Eye (tissue), 1 donor: ENCODE measurements around the gene NR3C1.

ENCODE experiments used
- DNase-seq: peaks from one replicate; pipeline ENCODE4 v3.0.0-alpha.2; 2015

Gene NR3C1

GRCh38 chr5:143425835-143426234, 22.3 kb upstream of the NR3C1 start:
- DNase-seq, result no peak

DNA sequence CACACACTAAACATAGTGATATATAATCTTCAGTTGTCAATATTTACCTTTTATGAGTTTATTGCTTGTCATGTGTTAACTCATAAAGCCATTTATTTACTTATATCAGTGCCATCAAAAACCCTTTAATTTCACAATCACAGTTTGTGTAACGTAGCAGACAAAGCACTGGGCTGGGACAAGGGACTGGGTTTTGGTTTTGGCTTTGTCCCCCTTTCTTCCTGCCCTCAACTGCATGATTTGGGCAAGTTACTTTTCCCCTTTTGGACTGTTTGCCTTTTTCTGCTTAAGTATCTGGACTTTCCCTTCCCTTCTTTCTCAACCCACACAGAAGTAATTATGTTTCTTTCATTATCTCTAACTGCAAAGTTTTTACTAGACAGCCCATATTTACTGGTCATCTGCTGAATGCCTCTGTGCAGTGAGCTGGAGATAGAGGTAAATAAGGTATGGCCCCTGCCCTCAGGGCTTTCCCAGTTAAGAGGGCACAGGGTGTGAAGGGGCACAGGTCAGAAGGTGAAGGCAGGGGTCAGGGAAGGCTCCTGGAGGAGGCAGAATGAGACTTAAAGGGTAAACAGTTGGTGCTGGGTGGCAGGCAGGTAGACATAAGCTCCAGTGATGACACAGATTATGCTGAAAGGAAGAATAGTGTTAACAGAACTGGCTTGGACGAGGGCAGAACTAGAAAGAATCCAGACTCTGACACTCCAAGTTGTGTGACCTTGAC, 14.8 kb upstream of the NR3C1 start:
- DNase-seq, result no peak

DNA sequence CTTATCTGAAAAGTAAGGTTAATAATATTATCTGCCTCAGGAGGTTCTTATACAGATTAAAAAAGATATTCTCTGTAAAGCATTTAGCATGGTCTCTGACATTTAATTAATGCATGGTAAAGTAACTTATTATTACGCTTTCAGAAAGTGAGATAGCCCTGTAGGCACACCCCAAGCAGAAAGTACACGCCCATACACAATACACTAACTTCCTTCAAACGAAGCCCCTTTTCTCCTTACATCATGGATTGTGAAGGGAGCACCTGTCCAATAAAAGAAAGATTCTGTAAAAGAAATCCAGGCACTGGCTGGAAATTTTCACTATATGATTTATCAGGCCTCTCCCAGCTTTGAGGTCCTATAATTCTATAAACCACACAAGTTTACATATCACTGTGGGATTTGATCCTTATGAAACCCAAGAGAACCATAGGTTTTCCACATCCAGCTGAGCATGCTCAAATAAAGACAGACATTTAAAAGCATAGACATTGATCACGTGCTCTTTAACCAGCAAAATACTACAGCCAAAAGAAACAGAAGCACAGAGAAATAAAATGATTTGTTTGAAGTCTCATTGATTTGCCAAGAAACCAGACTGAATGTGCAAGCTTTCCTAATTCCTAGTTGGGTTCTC, 14.1 kb upstream of the NR3C1 start:
- no peak for DNase-seq

DNA sequence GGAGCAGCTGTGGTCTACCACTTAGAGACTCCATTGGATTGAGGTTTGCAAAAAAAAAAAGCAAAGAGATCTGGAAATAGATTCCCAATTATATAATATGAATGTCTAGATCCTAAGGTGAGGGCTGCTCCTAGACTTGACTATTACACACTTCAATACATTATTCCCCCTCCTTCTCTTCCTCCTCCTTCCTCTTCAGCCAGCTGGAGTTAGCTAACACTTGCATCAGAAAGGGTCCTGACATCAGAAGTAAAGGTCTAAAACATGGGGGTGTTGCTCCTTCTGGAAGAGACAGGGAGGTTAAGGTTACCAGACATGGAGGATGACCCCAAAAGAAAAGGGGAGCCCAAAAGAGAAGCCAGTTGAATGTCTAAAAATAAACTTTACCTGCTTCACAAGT, 12.9 kb upstream of the NR3C1 start:
- DNase-seq, result no peak

GRCh38 chr5:143413958-143414669, 10.6 kb upstream of the NR3C1 start:
- no peak for DNase-seq

DNA sequence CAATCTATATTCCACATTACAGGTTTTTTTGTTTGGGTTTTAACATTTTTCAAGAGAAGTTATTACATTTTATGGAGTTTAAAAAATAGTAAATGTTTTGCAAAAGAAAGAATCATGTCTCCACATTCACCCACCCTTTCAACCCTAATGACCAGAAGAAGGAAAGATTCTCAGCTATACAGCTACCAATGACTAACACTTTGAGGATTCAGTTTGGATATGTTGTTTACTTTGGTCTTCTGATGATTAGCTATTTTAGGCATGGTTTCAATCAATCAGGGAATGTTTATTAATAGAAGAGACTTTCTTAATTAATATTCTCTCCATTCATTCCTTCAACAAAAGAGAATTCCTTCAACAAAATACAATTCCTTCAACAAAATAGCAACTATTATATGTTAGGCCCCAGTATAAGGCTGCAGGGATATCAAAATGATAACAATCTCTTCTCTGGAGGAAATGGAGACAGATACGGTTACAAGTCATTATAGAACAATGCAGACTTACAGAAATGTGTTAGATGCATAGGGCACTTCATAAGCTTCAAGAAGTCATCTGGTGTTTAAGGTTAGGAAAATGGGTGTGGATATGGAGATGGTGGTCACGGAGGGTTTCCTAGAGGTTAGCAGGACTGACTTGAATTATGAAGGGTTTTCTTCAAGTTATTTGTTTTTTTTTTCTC, 9.3 kb upstream of the NR3C1 start:
- no peak for DNase-seq

DNA sequence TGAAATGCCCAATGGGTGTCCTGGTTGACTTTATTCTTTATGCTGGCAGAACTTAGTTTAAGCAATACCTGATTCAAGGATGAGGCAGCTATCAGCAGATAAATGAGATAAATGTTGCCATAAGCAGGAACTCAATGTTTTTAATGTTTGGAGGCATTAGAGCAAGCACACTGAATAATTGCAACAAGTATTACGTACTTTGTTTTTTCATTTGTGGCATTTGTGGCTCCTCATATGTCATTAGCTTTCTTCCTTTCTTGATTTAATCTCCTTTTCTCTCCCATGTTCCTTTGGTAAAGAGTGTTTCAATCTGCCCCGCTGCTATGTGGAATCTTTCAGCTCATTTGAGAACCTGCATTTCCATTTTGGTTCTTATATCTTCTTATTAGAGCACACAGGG, 6.4 kb upstream of the NR3C1 start:
- no peak for DNase-seq

GRCh38 chr5:143406408-143406807, 2.9 kb upstream of the NR3C1 start:
- DNase-seq, result no peak

- no peak for DNase-seq
These were observed 2.3 kb upstream of the NR3C1 start for GRCh38 chr5:143405849-143406098.

DNA sequence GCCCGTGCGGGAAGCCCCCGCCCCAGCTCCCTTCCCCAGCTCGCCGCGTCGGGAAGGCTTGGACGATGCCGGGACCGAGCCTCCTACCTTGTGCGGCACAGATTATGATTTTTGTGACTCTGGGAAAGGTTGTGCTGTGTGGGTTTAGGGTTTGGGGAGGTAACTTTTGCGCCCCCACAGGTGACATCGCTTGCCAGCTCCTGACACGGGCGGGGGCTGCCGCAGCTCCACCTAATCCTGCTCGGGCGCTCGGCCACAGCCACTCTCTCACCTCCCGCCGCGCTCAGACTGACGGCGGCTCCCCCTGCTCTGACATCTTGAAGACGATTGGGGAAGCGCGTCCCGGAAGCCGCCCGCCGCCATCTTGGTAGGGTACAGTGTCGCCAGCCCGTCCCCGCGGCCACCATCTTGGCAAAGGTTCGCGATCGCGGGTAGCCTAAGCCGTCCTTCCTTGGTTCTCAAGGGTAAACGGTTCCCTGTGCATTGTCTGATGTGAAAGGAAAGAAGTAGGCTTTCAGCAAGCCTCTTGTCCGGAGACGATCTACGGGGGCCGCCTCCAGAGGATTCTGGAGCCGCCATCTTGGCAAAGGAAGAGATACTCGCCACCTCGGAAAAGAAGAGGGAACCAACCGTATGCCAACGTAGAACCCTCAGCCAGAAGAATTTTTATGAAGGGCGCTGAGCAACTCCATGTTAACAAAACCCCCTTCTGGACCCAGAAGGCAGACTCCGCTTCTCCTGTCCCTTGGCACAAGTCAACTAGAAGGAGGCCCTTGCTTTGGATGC, 1.8 kb upstream of the NR3C1 start:
- DNase-seq, result peak; percentile 96

DNA sequence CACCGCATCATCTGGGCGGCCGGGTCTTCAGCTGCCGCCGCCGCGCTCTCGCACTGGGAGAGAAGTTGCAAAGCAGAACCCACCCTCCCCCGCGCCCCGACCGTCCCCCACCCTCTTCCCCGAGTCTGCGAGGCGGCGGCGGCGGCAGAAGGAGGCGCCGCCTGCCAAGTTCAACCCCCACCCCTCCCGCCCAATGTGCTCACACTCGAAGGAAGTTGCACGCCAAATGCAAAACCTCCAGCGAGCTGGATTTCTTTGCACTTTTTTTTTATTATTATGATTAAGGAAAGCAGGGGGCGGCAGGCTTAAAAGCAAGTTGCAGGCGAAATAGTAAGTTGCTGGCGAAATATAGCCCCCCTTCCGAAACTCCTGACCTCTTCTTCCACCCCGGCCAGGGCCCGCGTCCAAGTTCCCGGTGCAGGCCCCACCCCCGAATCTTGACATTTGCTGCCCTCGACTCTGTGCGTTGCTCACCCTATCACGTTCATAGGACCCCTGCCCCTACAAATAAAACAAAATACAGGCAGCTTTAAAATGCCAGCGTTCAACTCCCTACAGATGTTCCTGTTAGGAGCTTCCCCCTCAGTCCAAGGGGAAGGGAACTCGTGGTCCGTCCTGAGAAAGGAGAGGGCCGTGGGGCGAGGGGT, 1.1 kb upstream of the NR3C1 start:
- peak; percentile 86 for DNase-seq

- peak; percentile 87 for DNase-seq
These were observed 223 bp downstream of the NR3C1 start for GRCh38 chr5:143403334-143403592.

- DNase-seq, result no peak
These were observed 743 bp downstream of the NR3C1 start for GRCh38 chr5:143402553-143403333.

- DNase-seq, result peak; percentile 77
These were observed 1.4 kb downstream of the NR3C1 start for GRCh38 chr5:143402017-143402552.

DNA sequence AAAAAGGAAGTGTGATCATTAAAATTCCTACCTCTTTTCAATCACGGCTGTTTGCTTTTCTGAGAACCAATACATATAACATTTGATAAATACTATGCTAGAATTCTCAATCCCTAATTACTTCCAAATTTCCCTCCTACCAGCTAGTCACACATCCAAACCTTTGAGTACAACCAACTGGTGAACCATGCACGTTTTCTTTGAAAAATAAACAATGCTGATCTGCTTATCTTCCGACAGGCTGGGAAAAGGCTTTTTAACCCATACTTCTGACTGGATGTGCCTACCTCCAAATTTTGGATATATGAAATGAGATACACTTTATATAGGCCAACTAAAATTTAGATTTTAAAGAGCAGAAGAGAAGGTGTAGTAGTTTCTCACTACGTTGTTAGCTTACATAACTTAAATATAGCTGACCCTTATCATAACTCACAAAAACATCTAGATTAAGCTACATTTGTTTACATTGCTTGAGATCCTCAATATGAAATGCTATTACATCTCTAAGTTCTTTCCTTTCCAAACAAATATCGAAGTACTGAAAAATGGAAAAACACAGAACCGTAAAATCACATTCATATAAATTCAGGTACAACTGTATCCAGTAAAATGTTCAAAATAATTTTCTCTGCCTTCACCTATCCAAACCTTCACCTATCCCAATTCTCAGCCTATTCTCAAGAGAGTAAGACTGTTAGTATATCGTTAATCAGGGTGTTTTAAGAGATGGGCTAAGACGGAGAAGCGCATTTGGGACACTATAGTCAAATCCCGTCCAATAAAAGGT, 2.1 kb downstream of the NR3C1 start:
- peak; percentile 70 for DNase-seq

DNA sequence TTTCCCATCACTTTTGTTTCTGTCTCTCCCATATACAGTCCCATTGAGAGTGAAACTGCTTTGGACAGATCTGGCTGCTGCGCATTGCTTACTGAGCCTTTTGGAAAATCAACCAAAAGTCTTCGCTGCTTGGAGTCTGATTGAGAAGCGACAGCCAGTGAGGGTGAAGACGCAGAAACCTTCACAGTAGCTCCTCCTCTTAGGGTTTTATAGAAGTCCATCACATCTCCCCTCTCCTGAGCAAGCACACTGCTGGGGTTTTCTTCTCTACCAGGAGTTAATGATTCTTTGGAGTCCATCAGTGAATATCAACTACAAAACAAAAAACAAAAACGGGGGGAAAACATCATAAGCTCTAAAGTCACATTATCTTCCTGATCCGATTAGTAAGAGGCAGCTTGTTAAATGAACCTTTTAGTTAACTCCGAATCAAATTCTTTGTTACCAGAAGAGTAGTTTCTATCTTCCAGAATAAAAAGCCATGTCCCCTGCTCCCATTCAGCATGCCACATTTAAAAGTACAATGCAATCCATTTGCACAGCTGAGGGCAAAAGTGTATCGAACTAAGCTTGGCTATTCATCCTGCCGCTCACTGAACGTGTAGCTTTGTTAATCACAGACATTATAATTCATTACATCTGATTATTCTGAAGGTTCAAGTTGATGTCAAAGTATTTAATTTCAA, 2.8 kb downstream of the NR3C1 start:
- peak; percentile 50 for DNase-seq

DNA sequence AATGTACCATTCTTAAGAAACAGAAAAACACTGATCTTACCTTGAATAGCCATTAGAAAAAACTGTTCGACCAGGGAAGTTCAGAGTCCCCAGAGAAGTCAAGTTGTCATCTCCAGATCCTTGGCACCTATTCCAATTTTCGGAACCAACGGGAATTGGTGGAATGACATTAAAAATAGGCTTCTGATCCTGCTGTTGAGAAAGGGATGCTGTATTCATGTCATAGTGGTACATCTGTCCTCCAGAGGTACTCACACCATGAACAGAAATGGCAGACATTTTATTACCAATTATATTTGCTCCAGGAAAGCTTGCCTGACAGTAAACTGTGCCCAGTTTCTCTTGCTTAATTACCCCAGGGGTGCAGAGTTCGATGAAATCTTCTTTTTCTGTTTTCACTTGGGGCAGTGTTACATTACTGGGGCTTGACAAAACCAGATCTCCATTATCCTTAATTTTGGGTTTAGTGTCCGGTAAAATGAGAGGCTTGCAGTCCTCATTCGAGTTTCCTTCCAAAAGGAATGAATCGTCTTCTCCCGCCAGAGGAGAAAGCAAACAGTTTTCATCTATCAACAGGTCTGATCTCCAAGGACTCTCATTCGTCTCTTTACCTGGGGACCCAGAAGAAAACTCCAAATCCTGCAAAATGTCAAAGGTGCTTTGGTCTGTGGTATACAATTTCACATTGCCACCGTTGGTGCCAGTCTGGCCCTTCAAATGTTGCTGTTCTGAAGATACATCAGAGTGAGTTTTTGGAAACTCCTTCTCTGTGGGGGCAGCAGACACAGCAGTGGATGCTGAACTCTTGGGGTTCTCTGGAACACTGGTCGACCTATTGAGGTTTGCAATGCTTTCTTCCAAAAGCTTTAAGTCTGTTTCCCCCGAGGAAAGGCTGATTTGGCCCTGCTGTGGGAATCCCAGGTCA, 3.6 kb downstream of the NR3C1 start:
- peak; percentile 15 for DNase-seq

DNA sequence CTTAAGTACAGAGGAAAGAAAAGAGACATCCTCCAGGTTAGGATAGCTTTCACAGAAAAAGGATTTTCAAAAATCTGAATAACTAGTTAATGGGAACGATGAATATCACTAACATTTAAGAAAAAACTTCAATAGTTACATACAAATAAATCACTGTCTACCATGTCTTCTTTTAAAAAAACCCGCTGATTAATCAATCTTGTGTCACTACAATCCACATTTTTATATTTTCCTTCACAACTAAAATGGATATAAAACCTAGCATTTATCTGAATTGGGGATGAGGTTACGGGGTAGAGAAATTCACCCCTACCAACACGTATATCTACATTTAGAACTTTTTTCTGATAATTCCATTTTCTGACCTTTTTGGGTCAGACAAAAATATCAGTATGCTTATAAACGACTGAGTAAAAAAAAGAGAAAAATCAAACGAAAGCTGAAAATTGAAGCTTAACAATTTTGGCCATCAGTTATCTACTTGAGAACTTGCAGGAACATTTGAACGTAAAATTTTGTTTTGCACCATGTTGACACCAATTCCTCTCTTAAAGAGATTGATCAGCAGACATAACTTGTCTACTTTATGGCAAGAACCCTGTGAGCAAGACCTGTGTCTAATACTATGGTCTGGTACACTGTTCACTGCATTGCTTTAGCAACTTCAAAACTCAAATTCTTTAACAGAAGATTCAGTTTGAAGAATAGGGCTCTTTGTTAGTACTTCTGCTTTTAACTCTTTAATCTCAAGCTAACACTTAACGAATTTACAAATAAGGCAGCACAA, 4.8 kb downstream of the NR3C1 start:
- DNase-seq, result no peak
